Keratinocyte (primary cell): ENCODE results near the gene DNM2.

Experiments
- CTCF ChIP-seq, 3 experiments: IDR thresholded peaks in 1 of 3; conservative IDR thresholded peaks in 1 of 3; optimal IDR thresholded peaks in 1 of 3; 2 replicates in 2 of 3; 3 replicates in 1 of 3; pipeline versions ENCODE3 to v1.5.1; 2011; ENCODE audit warnings: low read length in 3 of 3, mild to moderate bottlenecking in 3 of 3, moderate library complexity in 2 of 3, control low read depth in 1 of 3, inconsistent platforms in 1 of 3; ENCODE audit not compliant: insufficient read depth in 2 of 3; ENCODE audit errors: extremely low read depth in 1 of 3
- EZH2 ChIP-seq: IDR thresholded peaks from one replicate; pipeline ENCODE4 v1.6.1; 2012; ENCODE audit warnings: inconsistent platforms, mild to moderate bottlenecking, low read length, moderate library complexity

GRCh38 chr19:10831987-10832938 is 114.4 kb downstream of the DNM2 start:
- TF ChIP-seq CTCF (optimal IDR thresholded peaks at IDR 0.05 in 1 of 3, IDR thresholded peaks at IDR 0.05 in 1 of 3, conservative IDR thresholded peaks at IDR 0.05 in 1 of 3; ENCODE audit: extremely low read depth in 1 of 3, insufficient read depth in 2 of 3, low read length in 3 of 3) (no peak), EZH2 (no peak)
